NB4 (cell line): ENCODE data around the gene CD14.

ENCODE experiments used
- CTCF ChIP-seq: IDR thresholded peaks from one replicate; pipeline ENCODE4 v1.5.1; 2012; ENCODE audit warnings: low read depth, low read length
- MYC ChIP-seq: IDR thresholded peaks from 2 replicates; pipeline ENCODE4 v1.6.1; 2011; ENCODE audit warnings: low read depth, low read length
- POLR2A ChIP-seq: IDR thresholded peaks from 2 replicates; pipeline ENCODE4 v1.6.1; 2011; ENCODE audit warnings: mild to moderate bottlenecking; ENCODE audit not compliant: insufficient read length; ENCODE audit errors: extremely low read depth
- TF ChIP-seq, protein P1 (sequence below): IDR thresholded peaks from 2 replicates; pipeline ENCODE4 v1.6.1; 2011; ENCODE audit warnings: low read depth, low read length

DNA sequence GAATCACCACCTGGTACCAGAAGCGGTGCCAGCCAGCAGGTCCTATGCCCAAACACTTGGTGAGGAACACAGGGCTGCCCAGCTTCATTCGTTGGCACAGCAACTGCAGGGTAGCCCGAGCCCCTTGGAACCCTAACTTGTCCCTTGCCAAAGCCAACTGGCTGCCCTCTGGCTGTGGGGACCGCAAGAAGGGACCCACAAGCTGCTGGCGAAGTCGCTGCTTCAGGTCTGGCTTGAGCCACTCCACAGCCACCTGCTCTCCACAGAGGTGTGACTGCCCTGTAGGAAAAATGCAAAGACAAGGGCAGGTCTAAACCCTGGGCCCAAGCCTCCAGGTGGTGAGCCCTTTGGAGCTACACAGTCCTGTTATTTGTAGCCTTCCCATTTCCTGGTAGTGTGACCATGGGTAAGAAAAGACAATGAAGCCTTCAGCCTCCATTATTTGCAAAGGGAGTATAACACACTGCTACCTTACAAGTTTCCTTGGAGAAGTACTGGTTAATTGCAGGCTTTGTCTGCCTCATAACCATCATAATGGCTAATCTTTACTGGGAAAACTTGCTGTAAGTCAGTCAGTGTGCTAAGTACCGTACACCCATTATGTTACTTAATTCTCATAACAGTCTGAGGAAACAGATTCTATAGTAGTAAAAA lies 38.6 kb upstream of the CD14 start:
- TF ChIP-seq CTCF (no peak), POLR2A (no peak), MYC (no peak)
- TF ChIP-seq, protein P1, sequence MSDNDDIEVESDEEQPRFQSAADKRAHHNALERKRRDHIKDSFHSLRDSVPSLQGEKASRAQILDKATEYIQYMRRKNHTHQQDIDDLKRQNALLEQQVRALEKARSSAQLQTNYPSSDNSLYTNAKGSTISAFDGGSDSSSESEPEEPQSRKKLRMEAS: no peak
